Smooth muscle cell (in vitro differentiated cells): ENCODE results near the gene SRC. TPM values are rescaled to one million over a fixed set of nuclear protein-coding genes. Genes with fewer than 3 reads are reported as not detected.

Source experiments
- DNase-seq: peaks from one replicate; lab custom pipeline; 2025; ENCODE audit not compliant: unreplicated experiment; lab: John Stamatoyannopoulos, UW
- H2AFZ ChIP-seq: fragments of 200-600 bp; sonication (generic); 2 replicates; pipeline ENCODE4 v1.6.0; 2016; ENCODE audit warnings: antibody characterized with exemption, low read depth, mild to moderate bottlenecking
- H3F3A ChIP-seq: fragments of 200-600 bp; sonication (generic); 2 replicates; pipeline ENCODE4 v1.6.0; 2017; ENCODE audit warnings: antibody characterized with exemption, low read depth
- H3K27ac ChIP-seq: fragments of 200-600 bp; sonication (generic); 2 replicates; pipeline ENCODE4 v1.5.1; 2016; ENCODE audit warnings: low read depth, mild to moderate bottlenecking
- H3K27me3 ChIP-seq: fragments of 200-600 bp; sonication (generic); 2 replicates; pipeline ENCODE4 v1.6.1; 2016; ENCODE audit warnings: low read depth, mild to moderate bottlenecking
- H3K36me3 ChIP-seq: fragments of 200-600 bp; sonication (generic); 2 replicates; pipeline ENCODE4 v1.5.1; 2016; ENCODE audit warnings: low read depth
- H3K4me1 ChIP-seq: fragments of 200-600 bp; sonication (generic); 2 replicates; pipeline ENCODE4 v1.5.1; 2016; ENCODE audit warnings: low read depth
- H3K4me2 ChIP-seq: fragments of 200-600 bp; sonication (generic); 2 replicates; pipeline ENCODE4 v1.6.0; 2016; ENCODE audit warnings: mild to moderate bottlenecking
- H3K4me3 ChIP-seq: fragments of 200-600 bp; sonication (generic); 2 replicates; pipeline ENCODE4 v1.5.1; 2016; ENCODE audit warnings: mild to moderate bottlenecking
- H3K79me2 ChIP-seq: fragments of 200-600 bp; sonication (generic); 2 replicates; pipeline ENCODE4 v1.6.0; 2016; ENCODE audit warnings: low read depth, mild to moderate bottlenecking
- H3K9ac ChIP-seq: fragments of 200-600 bp; sonication (generic); 2 replicates; pipeline ENCODE4 v1.6.0; 2016; ENCODE audit warnings: low read depth
- H3K9me3 ChIP-seq: fragments of 200-600 bp; sonication (generic); replicated peaks from 2 replicates; pipeline ENCODE4 v1.5.1; 2016; ENCODE audit warnings: low read depth
- H4K20me1 ChIP-seq: fragments of 200-600 bp; sonication (generic); 2 replicates; pipeline ENCODE4 v1.6.0; 2016; ENCODE audit warnings: low read depth
- CTCF ChIP-seq: fragments of 200-600 bp; sonication (generic); IDR thresholded peaks from 2 replicates; pipeline ENCODE4 v1.5.1; 2017; ENCODE audit warnings: borderline replicate concordance, mild to moderate bottlenecking, antibody characterized with exemption; ENCODE audit not compliant: insufficient read depth, poor library complexity, severe bottlenecking
- WGBS: methylation state at CpG from one replicate; pipeline ENCODE4 v1.1.7; 2016; ENCODE audit warnings: low lambda C conversion rate; 5-methylcytosine and 5-hydroxymethylcytosine counted together
- polyA plus RNA-seq: library from polyadenylated mRNA; unstranded; fragments of >200 nt; fragmentation: Nextera tagmentation; extraction: Ambion mirVana; gene quantifications from 2 replicates; pipeline ENCODE4 v1.2.1, GENCODE V29; 2016
- total RNA-seq: library from RNA; depleted of rRNA; stranded (reverse); fragments of >200 nt; gene quantifications from 2 replicates; pipeline ENCODE4 v1.2.3, GENCODE V29; 2014

Gene SRC
- total and polyA plus RNA-seq, 2 experiments from 2014 or later = 26.0 to 36.5 TPM

GRCh38 chr20:37352608-37352980, 6.7 kb downstream of the SRC start:
- Histone ChIP-seq H2AFZ (no peak overlapping the region), H3K4me1 (peaks cover 3% of the 10 kb centered on the region), H3K9me3 (no peaks in the 10 kb centered on the region), H3K4me3 (no peak overlapping the region), H3F3A (no peaks in the 10 kb centered on the region), H4K20me1 (peaks cover 100% of the 10 kb centered on the region), H3K27me3 (no peaks in the 10 kb centered on the region), H3K79me2 (peaks cover 100% of the 10 kb centered on the region), H3K36me3 (no peaks in the 10 kb centered on the region), H3K4me2 (no peak overlapping the region), H3K27ac (no peak overlapping the region), H3K9ac (no peak overlapping the region)
- no peak for DNase-seq
- no peak for TF ChIP-seq CTCF
- WGBS = 98% methylated on average over 10 of the region's 11 CpGs

- Histone ChIP-seq H3K4me2 (no peak overlapping the region), H3K9ac (no peak overlapping the region), H3K9me3 (no peaks in the 10 kb centered on the region), H3K27ac (no peak overlapping the region), H3K79me2 (peaks cover 100% of the 10 kb centered on the region), H4K20me1 (peaks cover 100% of the 10 kb centered on the region), H3F3A (no peaks in the 10 kb centered on the region), H3K4me3 (no peak overlapping the region), H2AFZ (no peak overlapping the region), H3K36me3 (no peaks in the 10 kb centered on the region), H3K27me3 (no peaks in the 10 kb centered on the region), H3K4me1 (peaks cover 3% of the 10 kb centered on the region)
- WGBS = 94% methylated on average over 12 of the region's 13 CpGs
- DNase-seq = no peak
- TF ChIP-seq CTCF = no peak
These were observed 7.4 kb downstream of the SRC start for GRCh38 chr20:37353285-37353849.

- H3F3A ChIP-seq = no peaks in the 10 kb centered on the region
- no peaks in the 10 kb centered on the region for H3K27me3 ChIP-seq
- no peak overlapping the region for H3K9ac ChIP-seq
- no peak overlapping the region for H3K4me3 ChIP-seq
- H3K79me2 ChIP-seq = peaks cover 99% of the 10 kb centered on the region
- DNase-seq = no peak
- H3K4me1 ChIP-seq = peaks cover 7% of the 10 kb centered on the region
- TF ChIP-seq CTCF = no peak
- no peak overlapping the region for H2AFZ ChIP-seq
- peaks cover 100% of the 10 kb centered on the region for H4K20me1 ChIP-seq
- 96% methylated on average over 18 of the region's 18 CpGs for WGBS
- no peak overlapping the region for H3K27ac ChIP-seq
- H3K36me3 ChIP-seq = no peaks in the 10 kb centered on the region
- no peak overlapping the region for H3K4me2 ChIP-seq
- no peaks in the 10 kb centered on the region for H3K9me3 ChIP-seq
These were observed 8.6 kb downstream of the SRC start for GRCh38 chr20:37354210-37355195.
